OCI-LY3 (cell line): Measurements from ENCODE around the gene GRAP.

Source experiments
- EZH2phosphoT487 ChIP-seq: fragments of 200-600 bp; shearing (Covaris generic); IDR thresholded peaks from 2 replicates; pipeline ENCODE4 v1.6.1; 2018; ENCODE audit warnings: antibody characterized with exemption, mixed run types, low read depth
- TF ChIP-seq, protein P1 (sequence below): fragments of 200-600, 300-600 bp; sonication (generic); IDR thresholded peaks from 2 replicates; pipeline ENCODE4 v1.5.1; 2014; ENCODE audit warnings: antibody characterized with exemption, low read length, low read depth

DNA sequence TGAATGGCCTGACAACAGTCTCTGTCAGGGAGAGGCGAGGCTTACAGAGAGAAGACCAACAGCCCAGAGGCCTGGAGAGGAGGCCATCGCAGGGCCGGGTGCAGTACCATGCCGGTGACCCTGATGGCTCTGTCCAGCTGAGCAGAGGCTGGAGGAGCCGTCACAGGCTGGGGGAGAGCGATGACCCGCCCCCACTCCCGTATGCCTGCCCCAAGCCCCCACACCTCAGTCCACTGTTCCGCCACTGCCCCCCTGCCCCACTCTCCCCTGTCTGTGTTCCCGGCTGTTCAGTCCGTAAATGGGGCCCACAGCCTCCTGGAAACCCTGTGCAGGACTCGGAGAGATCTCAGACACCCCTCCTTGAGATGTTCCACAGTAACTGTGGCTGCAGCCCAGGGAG, 29.4 kb downstream of the GRAP start:
- TF ChIP-seq, protein P1, sequence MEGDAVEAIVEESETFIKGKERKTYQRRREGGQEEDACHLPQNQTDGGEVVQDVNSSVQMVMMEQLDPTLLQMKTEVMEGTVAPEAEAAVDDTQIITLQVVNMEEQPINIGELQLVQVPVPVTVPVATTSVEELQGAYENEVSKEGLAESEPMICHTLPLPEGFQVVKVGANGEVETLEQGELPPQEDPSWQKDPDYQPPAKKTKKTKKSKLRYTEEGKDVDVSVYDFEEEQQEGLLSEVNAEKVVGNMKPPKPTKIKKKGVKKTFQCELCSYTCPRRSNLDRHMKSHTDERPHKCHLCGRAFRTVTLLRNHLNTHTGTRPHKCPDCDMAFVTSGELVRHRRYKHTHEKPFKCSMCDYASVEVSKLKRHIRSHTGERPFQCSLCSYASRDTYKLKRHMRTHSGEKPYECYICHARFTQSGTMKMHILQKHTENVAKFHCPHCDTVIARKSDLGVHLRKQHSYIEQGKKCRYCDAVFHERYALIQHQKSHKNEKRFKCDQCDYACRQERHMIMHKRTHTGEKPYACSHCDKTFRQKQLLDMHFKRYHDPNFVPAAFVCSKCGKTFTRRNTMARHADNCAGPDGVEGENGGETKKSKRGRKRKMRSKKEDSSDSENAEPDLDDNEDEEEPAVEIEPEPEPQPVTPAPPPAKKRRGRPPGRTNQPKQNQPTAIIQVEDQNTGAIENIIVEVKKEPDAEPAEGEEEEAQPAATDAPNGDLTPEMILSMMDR = no peak
- TF ChIP-seq EZH2phosphoT487 = no peak
